K562 (cell line): Measurements from ENCODE around the gene ZNHIT6. TPM values are rescaled to one million over a fixed set of nuclear protein-coding genes. Genes with fewer than 3 reads are reported as not detected.

ENCODE experiments used
- ATAC-seq: fragments of 200-7000 bp; cut with Tn5 transposase; 3 replicates; pipeline ENCODE4 v1.9.1; 2020; ENCODE audit warnings: moderate library complexity
- BruUV-seq: library from RNA; stranded (reverse); fragments of 400-500 nt; replicated peaks from 2 replicates; lab custom pipeline; 2021; lab: Mats Ljungman, UMichigan
- CTCF ChIA-PET: fragments of 300-600 bp; formaldehyde crosslinking; extraction: SDS; loops from one replicate; lab custom pipeline; 2021; ENCODE audit warnings: low intra/inter-chr PET ratio; lab: Yijun Ruan, JAX
- POLR2A ChIA-PET: fragments of 300-600, 350-650 bp; sonication (Branson Sonifier 250); formaldehyde crosslinking; extraction: SDS; loops from one replicate; lab custom pipeline; 2021; ENCODE audit warnings: antibody characterized with exemption, inconsistent platforms; lab: Yijun Ruan, JAX
- DNase-seq, 4 experiments: peaks; one replicate each; pipeline versions ENCODE4 v3.0.0 to v3.0.0-alpha.2; 2011 to 2018; ENCODE audit warnings: low spot score in 3 of 4, mixed read lengths in 3 of 4; ENCODE audit errors: extremely low read depth in 1 of 4
- FAIRE-seq: peaks from 2 replicates; lab custom pipeline; 2011; peaks lifted over from hg19 to GRCh38; lab: Jason Lieb, UNC
- H2AFZ ChIP-seq: 2 replicates; pipeline ENCODE4 v1.6.0; 2011; ENCODE audit warnings: low read depth, low read length, control low read depth, inconsistent platforms
- H3K27ac ChIP-seq: fragments of 200-600 bp; 3 replicates; pipeline ENCODE4 v1.8.0; 2011; ENCODE audit warnings: low read depth, mild to moderate bottlenecking, control low read depth, inconsistent platforms, low read length, moderate library complexity, mixed read lengths; ENCODE audit errors: extremely low read depth
- H3K27me3 ChIP-seq, 2 experiments: fragments of 300-600 bp in 1 of 2; 2 replicates in 1 of 2; 3 replicates in 1 of 2; pipeline versions ENCODE4 v1.6.0 to v1.8.0; 2011; ENCODE audit warnings: inconsistent platforms in 2 of 2, low read length in 2 of 2, mild to moderate bottlenecking in 1 of 2, mixed read lengths in 1 of 2, moderate library complexity in 1 of 2; ENCODE audit not compliant: control insufficient read depth in 2 of 2, insufficient read depth in 2 of 2
- H3K36me3 ChIP-seq: fragments of 300-600 bp; 3 replicates; pipeline ENCODE4 v1.8.0; 2011; ENCODE audit warnings: mild to moderate bottlenecking, low read length, inconsistent platforms; ENCODE audit not compliant: control insufficient read depth, insufficient read depth
- H3K4me1 ChIP-seq, 2 experiments: fragments of 200-600 bp in 1 of 2; replicated peaks in 1 of 2; 2 replicates in 1 of 2; 3 replicates in 1 of 2; pipeline versions ENCODE4 v1.5.1 to v1.8.0; 2011; ENCODE audit warnings: inconsistent platforms in 2 of 2, low read length in 2 of 2, mild to moderate bottlenecking in 1 of 2, mixed read lengths in 1 of 2, moderate library complexity in 1 of 2; ENCODE audit not compliant: control insufficient read depth in 2 of 2, insufficient read depth in 2 of 2
- H3K4me2 ChIP-seq: 2 replicates; pipeline ENCODE4 v1.6.1; 2011; ENCODE audit warnings: low read length, control low read depth, inconsistent platforms, mixed read lengths; ENCODE audit not compliant: insufficient read depth
- H3K4me3 ChIP-seq: fragments of 200-600 bp; sonication (generic), shearing (Covaris generic); 2 replicates; pipeline ENCODE4 v1.5.1; 2016; ENCODE audit warnings: control low read depth, inconsistent platforms
- H3K79me2 ChIP-seq: fragments of 200-600 bp; 3 replicates; pipeline ENCODE4 v1.8.0; 2011; ENCODE audit warnings: low read length, inconsistent platforms; ENCODE audit not compliant: control insufficient read depth, insufficient read depth
- H3K9ac ChIP-seq, 2 experiments: 2 replicates each; pipeline versions ENCODE4 v1.6.0 to v1.6.1; 2011; ENCODE audit warnings: low read depth in 2 of 2, low read length in 2 of 2, control low read depth in 1 of 2, inconsistent platforms in 1 of 2, mild to moderate bottlenecking in 1 of 2, mixed read lengths in 1 of 2; ENCODE audit not compliant: insufficient read depth in 1 of 2
- H3K9me1 ChIP-seq: one replicate; pipeline ENCODE4 v1.6.0; 2011; ENCODE audit warnings: inconsistent platforms, mild to moderate bottlenecking, low read length, moderate library complexity; ENCODE audit not compliant: control insufficient read depth, insufficient read depth
- H3K9me3 ChIP-seq: replicated peaks from 2 replicates; pipeline ENCODE4 v1.5.1; 2011; ENCODE audit warnings: low read depth, low read length, inconsistent platforms; ENCODE audit not compliant: control insufficient read depth, insufficient read depth
- H4K20me1 ChIP-seq: replicated peaks from 2 replicates; pipeline ENCODE4 v1.6.1; 2011; ENCODE audit warnings: low read length, inconsistent platforms, mixed read lengths; ENCODE audit not compliant: control insufficient read depth, insufficient read depth
- DMBX1 ChIP-seq: fragments of 250-450 bp; sonication (Bioruptor Pico); IDR thresholded peaks from 2 replicates; pipeline ENCODE4 v1.8.0; 2022; ENCODE audit warnings: inconsistent platforms, mild to moderate bottlenecking, moderate library complexity, borderline replicate concordance
- ELK1 ChIP-seq: sonication (generic); formaldehyde crosslinking; IDR thresholded peaks from 2 replicates; pipeline ENCODE4 v1.8.1; 2022; ENCODE audit warnings: missing genetic modification reagents
- FOXM1 ChIP-seq, 2 experiments: fragments of 450-650 bp in 1 of 2; sonication (generic) in 1 of 2; formaldehyde crosslinking in 1 of 2; IDR thresholded peaks; 2 replicates each; pipeline versions ENCODE4 v1.6.1 to v1.9.0; 2017 to 2022; ENCODE audit warnings: low read depth in 2 of 2, mild to moderate bottlenecking in 2 of 2, missing genetic modification reagents in 1 of 2, moderate library complexity in 1 of 2
- HNRNPH1 ChIP-seq: fragments of 200-400 bp; formaldehyde crosslinking; optimal IDR thresholded peaks from 2 replicates; pipeline ENCODE3; 2017; ENCODE audit warnings: low read depth, mild to moderate bottlenecking, low read length, moderate library complexity
- SIN3A ChIP-seq, 2 experiments: fragments of 150-350 bp in 1 of 2; IDR thresholded peaks; 2 replicates each; pipeline ENCODE4 v1.6.1; 2011 to 2016; ENCODE audit warnings: borderline replicate concordance in 2 of 2, low read depth in 2 of 2, low read length in 2 of 2, mild to moderate bottlenecking in 2 of 2, moderate library complexity in 2 of 2; ENCODE audit not compliant: control insufficient read depth in 1 of 2
- ZBTB33 ChIP-seq: sonication (generic); formaldehyde crosslinking; IDR thresholded peaks from 2 replicates; pipeline ENCODE4 v1.8.1; 2023; ENCODE audit warnings: mild to moderate bottlenecking, missing genetic modification reagents
- ZNF507 ChIP-seq: conservative IDR thresholded peaks from 2 replicates; pipeline ENCODE4 v1.6.1; 2017; ENCODE audit warnings: missing genetic modification characterization, missing compliant biosample characterization
- ZNF699 ChIP-seq: fragments of 250-450 bp; sonication (Bioruptor Pico); IDR thresholded peaks from 2 replicates; pipeline ENCODE4 v1.8.0; 2021; ENCODE audit warnings: mild to moderate bottlenecking, moderate library complexity; ENCODE audit not compliant: insufficient replicate concordance
- WGBS: fragments of 100-300 bp; shearing (Covaris generic); methylation state at CpG from one replicate; pipeline ENCODE4 v1.1.6; 2016; ENCODE audit warnings: low coverage, mixed read lengths; ENCODE audit not compliant: insufficient coverage; ENCODE audit errors: missing lambda C conversion rate; 5-methylcytosine and 5-hydroxymethylcytosine counted together
- in situ Hi-C: fragments of 300-500 bp; cut with MboI; formaldehyde crosslinking; loops from 4 replicates; pipeline ENCODE4 v1.15.0; 2018; ENCODE audit warnings: inconsistent platforms, mixed read lengths
- intact Hi-C: fragments of 100-400 bp; cut with micrococcal nuclease; formaldehyde crosslinking; loops from 2 replicates; pipeline ENCODE4 v1.14.2; 2022
- polyA plus RNA-seq, 8 experiments: library from polyadenylated mRNA; depleted of rRNA in 4 of 8; stranded (reverse) in 5 of 8; unstranded in 3 of 8; fragments of >200 nt; fragmentation: Nextera tagmentation in 2 of 8; fragmentation: Illumina TruSeq in 1 of 8; extraction: Ambion mirVana in 2 of 8; extraction: Trizol in 1 of 8; gene quantifications; 2 replicates each; pipeline versions ENCODE4 v1.2.1 to v1.2.3, GENCODE V29; 2011 to 2014; ENCODE audit warnings: inconsistent platforms in 1 of 8, missing spikeins in 1 of 8
- total RNA-seq, 7 experiments: library from RNA; depleted of rRNA in 6 of 7; stranded (reverse); fragments of >200 nt in 6 of 7; fragmentation: Illumina TruSeq in 2 of 7; extraction: Trizol in 2 of 7; gene quantifications; 2 replicates each; pipeline versions ENCODE4 v1.2.1 to v1.2.3, GENCODE V29; 2011 to 2021; ENCODE audit warnings: low replicate concordance in 1 of 7

ZNHIT6 gene
- total and polyA plus RNA-seq, 9 of the 15 experiments (the other 6 are each of a cell fraction or from before 2014, with no cell fraction given), result 15.4 to 37.6 (median 21.7) TPM

- TF ChIP-seq FOXM1 (IDR thresholded peaks at IDR 0.05; ENCODE audit: low read depth), result no peak
- TF ChIP-seq FOXM1 (CRISPR knock-in tag; IDR thresholded peaks at IDR 0.05; ENCODE audit: low read depth), result no peak
- TF ChIP-seq DMBX1 (CRISPR knock-in tag), result no peak
- TF ChIP-seq ZNF699 (CRISPR knock-in tag), result no peak
- TF ChIP-seq ZNF507, result no peak
- no peak for TF ChIP-seq HNRNPH1
Measured at GRCh38 chr1:85616364-85616705, 91.9 kb downstream of the ZNHIT6 start (continued).

GRCh38 chr1:85615586-85616363 is 92.5 kb downstream of the ZNHIT6 start:
- H3K9ac ChIP-seq, result no peak overlapping the region
- peaks cover 0 to 5% of the 10 kb centered on the region in 2 experiments; a peak in 2 of 5 replicates for H3K4me1 ChIP-seq
- H3K9me1 ChIP-seq, result no peaks in the 10 kb centered on the region
- no peak for TF ChIP-seq ELK1
- peak; percentile 30; the same call in 1 of the 2 replicates for TF ChIP-seq ZBTB33 (CRISPR knock-in tag)
- TF ChIP-seq SIN3A (IDR thresholded peaks at IDR 0.05; ENCODE audit: borderline replicate concordance in 2 of 2, control insufficient read depth in 1 of 2, low read depth in 2 of 2, low read length in 2 of 2), result no peak
- H3K27me3 ChIP-seq, result no peaks in the 10 kb centered on the region
- no peak overlapping the region for H3K27ac ChIP-seq
- H3K9me3 ChIP-seq, result no peaks in the 10 kb centered on the region
- H3K4me3 ChIP-seq, result no peak overlapping the region
- BruUV-seq, result no TSS peak
- FAIRE-seq (no peak), ATAC-seq (no peak), DNase-seq (no peak)
- no peaks in the 10 kb centered on the region for H4K20me1 ChIP-seq
- 79% methylated on average over 24 of the region's 49 CpGs for WGBS
- in situ Hi-C loops (no loop called here), intact Hi-C loops (no loop called here)
- POLR2A ChIA-PET, result no interaction called here
- CTCF ChIA-PET, result no interaction called here
- H3K79me2 ChIP-seq, result no peaks in the 10 kb centered on the region
- no peak overlapping the region for H3K4me2 ChIP-seq
- no peaks in the 10 kb centered on the region for H3K36me3 ChIP-seq
- no peak overlapping the region for H2AFZ ChIP-seq
